ENCODE results near the gene MALL. TPM values are rescaled to one million over a fixed set of nuclear protein-coding genes. Genes with fewer than 3 reads are reported as not detected.
"Not testable (repeated sequence)": the region's sequence is repeated elsewhere in the genome, so short reads cannot be mapped to it uniquely, and the experiment has no call there.

The MALL gene
- total RNA-seq, 1 donor from 2014 or later = 0.85 TPM

DNA sequence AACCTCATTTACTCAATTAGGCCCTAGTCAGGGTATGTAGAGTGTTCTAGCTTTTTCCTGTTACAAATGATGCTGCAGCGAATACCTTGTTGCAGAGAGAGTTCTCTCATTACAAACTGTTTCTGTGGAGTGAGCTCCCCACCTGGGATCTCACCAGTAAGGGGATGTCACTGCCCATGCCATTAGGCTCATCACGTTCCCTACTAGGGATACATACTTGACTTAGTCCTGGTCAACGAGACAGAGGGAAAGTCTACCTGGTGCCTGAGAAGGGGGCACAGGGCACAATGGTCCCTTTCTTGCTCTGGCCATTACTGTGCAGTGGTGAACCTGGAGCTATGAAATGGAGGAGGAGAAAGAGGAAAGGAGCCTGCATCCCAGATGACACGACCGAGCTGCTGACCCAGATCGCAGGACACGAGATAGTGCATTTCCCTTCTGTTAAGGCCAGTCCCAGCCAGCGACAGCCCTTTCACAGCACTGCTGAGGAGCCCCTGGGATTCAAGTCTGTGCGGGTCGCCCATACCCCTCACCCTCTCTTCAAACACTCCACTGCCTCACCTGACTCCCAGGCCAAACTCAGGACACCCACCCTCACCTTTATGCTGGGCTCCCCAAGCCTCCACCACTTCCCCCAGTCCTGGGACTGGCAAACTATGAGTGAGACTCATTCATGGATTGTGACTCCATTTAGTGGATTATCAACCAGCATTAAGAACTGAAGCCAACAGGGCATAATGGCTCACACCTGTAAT lies 16.0 kb downstream of the MALL start:
- no peak for DNase-seq (ENCODE audit: low spot score)
- H3K4me1 Mint-ChIP-seq (ENCODE audit: low read depth) = peaks cover 37% of the 10 kb centered on the region
- no peaks in the 10 kb centered on the region for H3K36me3 Mint-ChIP-seq (ENCODE audit: low read depth)
- peak overlapping the region; percentile 71 for H3K27ac Mint-ChIP-seq (ENCODE audit: unreplicated experiment)
- TF ChIP-seq, protein P1, sequence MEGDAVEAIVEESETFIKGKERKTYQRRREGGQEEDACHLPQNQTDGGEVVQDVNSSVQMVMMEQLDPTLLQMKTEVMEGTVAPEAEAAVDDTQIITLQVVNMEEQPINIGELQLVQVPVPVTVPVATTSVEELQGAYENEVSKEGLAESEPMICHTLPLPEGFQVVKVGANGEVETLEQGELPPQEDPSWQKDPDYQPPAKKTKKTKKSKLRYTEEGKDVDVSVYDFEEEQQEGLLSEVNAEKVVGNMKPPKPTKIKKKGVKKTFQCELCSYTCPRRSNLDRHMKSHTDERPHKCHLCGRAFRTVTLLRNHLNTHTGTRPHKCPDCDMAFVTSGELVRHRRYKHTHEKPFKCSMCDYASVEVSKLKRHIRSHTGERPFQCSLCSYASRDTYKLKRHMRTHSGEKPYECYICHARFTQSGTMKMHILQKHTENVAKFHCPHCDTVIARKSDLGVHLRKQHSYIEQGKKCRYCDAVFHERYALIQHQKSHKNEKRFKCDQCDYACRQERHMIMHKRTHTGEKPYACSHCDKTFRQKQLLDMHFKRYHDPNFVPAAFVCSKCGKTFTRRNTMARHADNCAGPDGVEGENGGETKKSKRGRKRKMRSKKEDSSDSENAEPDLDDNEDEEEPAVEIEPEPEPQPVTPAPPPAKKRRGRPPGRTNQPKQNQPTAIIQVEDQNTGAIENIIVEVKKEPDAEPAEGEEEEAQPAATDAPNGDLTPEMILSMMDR (IDR thresholded peaks at IDR 0.05) = no peak
- H3K4me3 Mint-ChIP-seq (ENCODE audit: unreplicated experiment) = no peak overlapping the region
- H3K27me3 Mint-ChIP-seq (ENCODE audit: low read depth) = no peaks in the 10 kb centered on the region
- no peaks in the 10 kb centered on the region for H3K9me3 Mint-ChIP-seq (ENCODE audit: low read depth)

DNA sequence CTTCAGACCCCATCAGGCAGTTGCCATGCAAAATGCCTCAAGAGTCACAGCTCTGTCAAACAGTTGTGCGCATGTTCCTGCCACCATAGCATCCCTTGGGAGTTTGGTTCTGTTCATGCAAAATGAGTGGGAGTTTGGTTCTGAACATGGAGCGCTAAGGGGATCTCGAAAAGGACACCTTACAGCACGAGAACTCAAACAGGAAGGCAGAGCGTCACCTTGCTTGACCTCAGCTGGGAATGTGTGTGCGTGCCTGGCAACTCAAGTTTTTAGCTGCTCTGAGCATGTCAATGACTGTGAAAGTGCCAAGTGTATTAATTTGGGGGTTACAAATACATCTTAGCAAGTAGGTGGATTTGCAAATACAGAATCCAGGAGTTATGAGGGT lies 16.6 kb downstream of the MALL start:
- Mint-ChIP-seq H3K36me3 (ENCODE audit: low read depth) (no peaks in the 10 kb centered on the region), H3K4me3 (ENCODE audit: unreplicated experiment) (no peak overlapping the region), H3K9me3 (ENCODE audit: low read depth) (no peaks in the 10 kb centered on the region), H3K4me1 (ENCODE audit: low read depth) (peaks cover 34% of the 10 kb centered on the region), H3K27me3 (ENCODE audit: low read depth) (no peaks in the 10 kb centered on the region), H3K27ac (ENCODE audit: unreplicated experiment) (no peak overlapping the region)
- TF ChIP-seq, protein P1 (IDR thresholded peaks at IDR 0.05) = no peak
- DNase-seq (ENCODE audit: low spot score) = no peak

DNA sequence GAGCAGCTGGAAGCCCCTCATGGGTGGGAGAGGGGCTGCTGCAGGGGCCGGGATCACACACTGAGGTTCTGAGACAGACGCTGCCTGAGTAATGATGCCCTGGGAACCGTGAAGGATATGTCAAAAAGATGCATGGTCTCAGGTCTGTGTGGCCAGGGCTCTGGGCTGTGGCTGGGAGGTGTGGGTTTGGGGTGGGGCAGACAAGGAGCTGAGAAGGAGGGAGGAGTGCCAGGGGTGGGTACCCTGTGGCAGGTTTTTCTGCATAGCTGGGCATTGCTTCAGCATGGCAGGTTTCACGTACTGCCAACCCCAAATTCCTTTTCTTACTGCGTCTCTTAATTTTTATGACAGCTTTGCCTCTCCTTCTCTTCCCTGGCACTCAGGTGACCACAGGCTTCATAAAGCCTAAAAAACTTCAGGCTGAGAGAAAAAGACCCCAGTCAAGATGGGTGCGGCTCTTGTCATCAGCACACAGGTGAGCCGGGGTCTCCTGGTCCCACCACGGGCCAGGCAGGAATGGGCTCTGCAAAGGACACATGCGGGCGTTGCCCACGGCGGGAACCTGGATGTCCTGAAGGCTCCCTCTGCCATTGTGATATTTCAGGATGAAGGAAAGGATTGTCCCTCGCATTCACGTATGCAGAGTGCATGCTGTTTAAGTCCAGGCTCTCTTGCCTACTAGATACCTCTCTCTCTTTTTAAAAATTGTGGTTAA lies 18.0 kb downstream of the MALL start:
- no peaks in the 10 kb centered on the region for H3K27me3 Mint-ChIP-seq (ENCODE audit: low read depth)
- H3K4me3 Mint-ChIP-seq (ENCODE audit: unreplicated experiment) = no peak overlapping the region
- no peaks in the 10 kb centered on the region for H3K36me3 Mint-ChIP-seq (ENCODE audit: low read depth)
- H3K9me3 Mint-ChIP-seq (ENCODE audit: low read depth) = no peaks in the 10 kb centered on the region
- H3K4me1 Mint-ChIP-seq (ENCODE audit: low read depth) = peaks cover 29% of the 10 kb centered on the region
- TF ChIP-seq, protein P1 (IDR thresholded peaks at IDR 0.05) = no peak
- no peak for DNase-seq (ENCODE audit: low spot score)
- no peak overlapping the region for H3K27ac Mint-ChIP-seq (ENCODE audit: unreplicated experiment)

DNA sequence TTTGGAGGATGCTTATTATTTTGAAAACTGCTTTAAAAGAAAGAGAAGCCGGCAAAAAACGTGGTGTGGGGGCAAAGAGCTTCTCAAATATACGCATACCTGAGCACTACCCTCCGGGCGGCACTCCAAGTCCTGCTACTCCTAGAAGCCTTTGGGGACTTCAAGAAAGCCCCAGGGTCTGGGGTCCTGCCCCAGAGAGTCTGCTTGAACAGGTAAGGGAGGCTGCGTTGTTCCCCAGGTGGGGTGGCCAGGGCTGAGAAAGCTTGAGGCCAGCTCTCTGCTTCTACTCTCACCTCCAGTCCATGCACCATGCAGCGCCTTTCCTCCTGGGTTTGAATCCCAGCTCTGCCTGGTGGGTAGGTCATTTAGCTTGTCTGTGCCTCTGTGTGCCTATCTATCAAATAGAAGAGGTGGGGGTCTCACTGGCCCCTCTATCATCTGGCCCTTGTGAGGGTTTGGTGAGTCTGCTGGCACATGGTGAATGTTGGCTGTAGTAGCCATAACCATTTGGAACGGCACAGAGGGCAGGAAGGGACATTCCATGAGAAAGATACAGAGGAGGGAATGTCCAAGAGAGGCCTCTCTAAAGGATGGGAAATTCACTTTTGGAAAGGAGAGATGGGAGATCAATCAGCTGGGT lies 19.5 kb downstream of the MALL start:
- DNase-seq (ENCODE audit: low spot score) = no peak
- Mint-ChIP-seq H3K36me3 (ENCODE audit: low read depth) (no peaks in the 10 kb centered on the region), H3K4me3 (ENCODE audit: unreplicated experiment) (no peak overlapping the region), H3K27me3 (ENCODE audit: low read depth) (no peaks in the 10 kb centered on the region), H3K9me3 (ENCODE audit: low read depth) (no peaks in the 10 kb centered on the region), H3K4me1 (ENCODE audit: low read depth) (peaks cover 14% of the 10 kb centered on the region), H3K27ac (ENCODE audit: unreplicated experiment) (no peak overlapping the region)
- TF ChIP-seq, protein P1 (IDR thresholded peaks at IDR 0.05) = no peak

DNA sequence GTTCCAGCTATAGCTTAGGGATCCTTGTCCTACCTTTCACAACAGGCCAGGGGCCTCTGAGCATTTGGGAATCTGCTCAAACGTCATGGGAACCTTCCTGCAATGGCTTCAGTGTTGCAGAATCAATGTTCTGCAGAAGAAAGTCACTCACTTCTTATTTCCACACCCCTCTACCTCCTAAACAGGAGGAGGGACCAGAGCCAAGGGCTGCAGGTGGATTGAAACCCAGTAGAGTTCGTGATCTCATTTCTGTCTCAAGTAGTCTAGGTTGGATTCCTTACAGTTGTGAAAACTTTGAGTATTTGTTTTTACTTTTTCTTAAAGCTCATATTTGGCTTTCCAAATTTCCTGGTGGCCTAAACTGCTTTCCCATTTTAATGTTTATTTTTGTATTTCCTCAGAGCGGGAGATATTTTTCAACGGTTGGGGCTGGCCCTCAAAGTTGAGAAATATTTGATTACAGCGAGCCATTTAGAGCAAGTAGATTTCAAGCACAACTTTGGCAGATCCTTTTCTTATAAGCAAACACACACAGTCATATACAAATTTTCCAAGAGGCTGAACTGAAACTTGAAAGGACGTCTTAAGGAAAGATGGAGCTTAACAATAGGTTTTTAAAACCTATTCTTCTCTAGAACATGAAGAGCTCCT lies 20.6 kb downstream of the MALL start:
- peak overlapping the region; percentile 8 for H3K27ac Mint-ChIP-seq (ENCODE audit: unreplicated experiment)
- H3K4me1 Mint-ChIP-seq (ENCODE audit: low read depth); H3K9me3 Mint-ChIP-seq (ENCODE audit: low read depth); DNase-seq (ENCODE audit: low spot score); H3K4me3 Mint-ChIP-seq (ENCODE audit: unreplicated experiment); H3K27me3 Mint-ChIP-seq (ENCODE audit: low read depth); H3K36me3 Mint-ChIP-seq (ENCODE audit: low read depth): not testable (repeated sequence)

DNA sequence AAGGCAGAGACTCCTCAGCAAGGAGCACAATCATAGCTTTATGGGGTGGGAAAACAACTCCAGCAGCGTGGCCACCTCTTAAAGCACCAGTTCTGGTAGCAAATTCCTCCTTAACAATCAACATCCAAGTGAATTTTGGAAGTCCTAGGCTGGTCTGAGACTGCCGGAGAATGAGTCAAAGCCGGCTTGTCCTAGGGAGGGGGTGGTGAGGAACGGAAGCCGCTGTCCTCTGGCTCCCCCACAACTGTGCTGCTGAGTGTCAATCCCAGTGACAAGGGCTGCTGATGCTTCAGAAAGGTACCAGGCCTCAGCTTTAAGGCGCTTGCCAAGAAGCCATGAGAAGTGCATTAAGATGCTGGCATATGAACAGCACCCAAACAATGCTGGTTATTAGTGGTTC lies 21.7 kb downstream of the MALL start:
- H3K27me3 Mint-ChIP-seq (ENCODE audit: low read depth); H3K9me3 Mint-ChIP-seq (ENCODE audit: low read depth); DNase-seq (ENCODE audit: low spot score); H3K27ac Mint-ChIP-seq (ENCODE audit: unreplicated experiment); H3K36me3 Mint-ChIP-seq (ENCODE audit: low read depth); H3K4me3 Mint-ChIP-seq (ENCODE audit: unreplicated experiment); H3K4me1 Mint-ChIP-seq (ENCODE audit: low read depth): not testable (repeated sequence)

DNA sequence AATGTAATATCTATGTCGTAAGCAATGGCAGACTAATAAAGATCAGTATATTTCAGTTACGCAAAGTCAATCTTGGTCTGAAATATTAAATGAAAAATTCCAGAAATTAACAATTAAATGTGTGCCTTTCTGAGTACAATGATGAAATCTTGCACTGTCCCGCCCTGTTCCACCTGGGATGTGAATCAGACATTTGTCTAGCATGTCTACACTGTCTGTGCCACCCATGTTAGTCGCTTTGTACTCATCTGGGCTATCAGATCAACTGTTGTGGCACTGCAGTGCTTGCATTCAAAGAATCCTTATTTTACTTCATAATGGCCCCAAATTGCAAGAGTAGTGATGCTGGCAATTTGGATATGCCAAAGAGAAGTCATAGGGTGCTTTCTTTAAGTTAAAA lies 25.5 kb downstream of the MALL start:
- not testable (repeated sequence) for H3K4me3 Mint-ChIP-seq (ENCODE audit: unreplicated experiment); H3K27me3 Mint-ChIP-seq (ENCODE audit: low read depth)

DNA sequence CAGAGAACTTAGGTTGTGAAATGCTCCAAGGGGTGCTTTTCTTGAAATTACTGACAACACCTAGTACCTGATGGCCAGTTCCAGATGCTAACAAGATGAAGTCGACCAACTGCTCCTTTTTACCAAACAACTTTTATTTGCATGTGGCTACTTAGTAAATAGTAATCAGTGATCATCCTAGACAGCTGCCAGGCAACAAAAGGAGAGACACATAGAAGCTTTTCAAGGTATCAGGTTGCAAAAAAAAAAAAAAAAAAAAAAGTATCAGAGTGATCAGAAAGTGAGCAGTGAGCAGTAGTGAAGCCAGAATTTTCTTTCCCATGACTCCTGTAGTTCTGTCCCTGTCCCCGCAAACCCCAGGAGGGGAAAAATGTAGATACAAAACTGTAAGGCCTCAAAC lies 31.9 kb downstream of the MALL start:
- H3K27me3 Mint-ChIP-seq (ENCODE audit: low read depth); H3K4me3 Mint-ChIP-seq (ENCODE audit: unreplicated experiment); H3K4me1 Mint-ChIP-seq (ENCODE audit: low read depth); H3K9me3 Mint-ChIP-seq (ENCODE audit: low read depth); H3K36me3 Mint-ChIP-seq (ENCODE audit: low read depth); H3K27ac Mint-ChIP-seq (ENCODE audit: unreplicated experiment); DNase-seq (ENCODE audit: low spot score): not testable (repeated sequence)

More for the DNA sequence above, 25.5 kb downstream of the MALL start:
- not testable (repeated sequence) for H3K36me3 Mint-ChIP-seq (ENCODE audit: low read depth); DNase-seq (ENCODE audit: low spot score); H3K9me3 Mint-ChIP-seq (ENCODE audit: low read depth); H3K27ac Mint-ChIP-seq (ENCODE audit: unreplicated experiment); H3K4me1 Mint-ChIP-seq (ENCODE audit: low read depth)

All from chondrocyte (in vitro differentiated cells).